Stimulated activated CD4-positive, alpha-beta T cell treated with anti-CD3 and anti-CD28 coated beads, Interleukin-15, amount 100 ng/mL, for 1 hour (primary cell): ENCODE data around the gene GATM.
"Not testable (repeated sequence)": the region's sequence is repeated elsewhere in the genome, so short reads cannot be mapped to it uniquely, and the experiment has no call there.

Experiments
- DNase-seq, 2 donors: peaks; one replicate each; pipeline ENCODE4 v3.0.0-alpha.2; 2020; ENCODE audit warnings: low read depth in 1 of 2, low spot score in 1 of 2

The GATM gene

DNA sequence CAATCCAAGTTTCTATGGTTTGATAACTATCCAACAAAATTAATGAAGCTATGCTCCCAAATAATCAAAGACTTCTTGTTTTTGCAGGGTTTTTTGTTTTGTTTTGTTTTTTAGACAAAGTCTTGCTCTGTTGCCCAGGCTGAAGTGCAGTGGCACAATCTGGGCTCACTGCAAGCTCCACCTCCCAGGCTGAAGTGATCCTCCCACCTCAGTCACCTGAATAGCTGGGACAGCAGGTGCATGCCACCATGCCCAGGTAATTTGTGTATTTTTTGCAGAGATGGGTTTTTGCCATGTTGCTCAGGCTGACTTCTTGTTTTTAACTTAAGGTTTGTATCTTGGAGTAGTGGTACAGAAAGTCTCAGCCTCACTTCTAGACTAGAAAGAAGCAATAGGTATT is 11.0 kb upstream of the GATM start:
- no peak for DNase-seq

DNA sequence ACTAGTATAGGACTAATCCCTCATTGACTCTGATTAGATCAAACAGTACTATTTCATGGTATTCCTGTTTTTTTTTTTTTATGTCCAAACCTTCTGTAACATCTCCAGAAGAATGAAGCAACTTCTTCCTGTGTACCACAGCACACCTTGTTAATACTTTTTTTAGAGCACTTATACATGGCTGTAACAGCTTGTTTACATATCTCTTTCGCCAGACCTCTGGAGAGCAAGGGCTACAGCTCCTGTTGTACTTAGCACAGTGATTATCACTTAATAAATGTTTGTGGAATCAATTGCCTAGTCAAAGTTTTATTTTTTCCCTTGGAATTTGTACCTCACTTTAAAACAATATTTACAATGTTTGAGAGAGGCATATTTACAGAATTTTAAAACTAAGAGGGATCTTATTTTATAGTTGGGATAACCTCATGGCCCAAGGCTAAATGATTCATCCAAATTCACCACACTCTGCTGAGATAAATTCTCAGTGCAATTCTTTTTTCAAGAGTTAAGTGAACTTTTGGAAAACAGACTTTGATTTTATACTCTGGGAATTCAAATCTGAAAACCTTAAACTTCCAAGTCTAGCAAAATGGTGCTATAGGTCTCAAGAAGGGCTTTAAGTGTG is 9.2 kb upstream of the GATM start:
- no peak for DNase-seq

GRCh38 chr15:45386974-45387373 is 8.6 kb upstream of the GATM start:
- DNase-seq: no peak

DNA sequence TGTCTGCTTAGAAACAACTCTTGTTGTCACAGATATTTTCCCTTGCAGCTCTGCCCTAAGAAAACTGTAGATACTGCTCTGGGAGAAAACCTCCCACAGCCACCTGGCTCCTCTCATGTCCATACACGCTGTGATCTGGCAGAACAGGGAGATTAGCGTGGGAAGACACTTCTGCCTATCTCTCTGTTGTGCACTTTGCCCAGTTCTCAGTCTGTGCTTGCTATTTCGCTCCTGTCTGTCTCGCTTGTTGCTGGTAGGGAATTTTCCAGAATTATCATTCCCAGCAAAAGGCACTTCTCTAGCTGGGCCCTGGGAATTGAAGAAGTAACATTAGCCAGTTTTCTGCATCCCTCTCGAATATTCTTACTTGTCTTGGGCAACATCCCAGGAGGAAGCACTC is 8.1 kb upstream of the GATM start:
- no peak for DNase-seq

- DNase-seq: no peak
Observed at GRCh38 chr15:45385590-45385989, 7.2 kb upstream of the GATM start.

DNA sequence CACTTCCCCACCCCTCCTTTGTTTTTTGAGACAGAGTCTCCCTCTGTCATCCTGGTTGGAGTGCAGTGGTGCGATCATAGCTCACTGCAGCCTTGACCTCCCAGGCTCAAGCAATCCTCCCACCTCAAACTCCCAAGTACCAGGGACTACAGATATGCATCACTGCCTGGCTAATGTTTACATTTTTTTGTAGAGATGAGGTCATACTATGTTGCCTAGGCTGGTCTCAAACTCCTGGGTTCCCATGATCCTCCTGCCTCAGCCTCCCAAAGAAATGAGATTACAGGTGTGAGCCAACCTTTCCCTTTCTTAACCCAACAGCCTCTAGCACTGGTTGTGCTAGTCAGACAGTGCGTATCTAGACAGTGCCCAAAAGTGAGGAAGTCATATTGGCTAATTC is 6.4 kb upstream of the GATM start:
- no peak for DNase-seq

GRCh38 chr15:45378913-45379262 is 544 bp upstream of the GATM start:
- no peak for DNase-seq

DNA sequence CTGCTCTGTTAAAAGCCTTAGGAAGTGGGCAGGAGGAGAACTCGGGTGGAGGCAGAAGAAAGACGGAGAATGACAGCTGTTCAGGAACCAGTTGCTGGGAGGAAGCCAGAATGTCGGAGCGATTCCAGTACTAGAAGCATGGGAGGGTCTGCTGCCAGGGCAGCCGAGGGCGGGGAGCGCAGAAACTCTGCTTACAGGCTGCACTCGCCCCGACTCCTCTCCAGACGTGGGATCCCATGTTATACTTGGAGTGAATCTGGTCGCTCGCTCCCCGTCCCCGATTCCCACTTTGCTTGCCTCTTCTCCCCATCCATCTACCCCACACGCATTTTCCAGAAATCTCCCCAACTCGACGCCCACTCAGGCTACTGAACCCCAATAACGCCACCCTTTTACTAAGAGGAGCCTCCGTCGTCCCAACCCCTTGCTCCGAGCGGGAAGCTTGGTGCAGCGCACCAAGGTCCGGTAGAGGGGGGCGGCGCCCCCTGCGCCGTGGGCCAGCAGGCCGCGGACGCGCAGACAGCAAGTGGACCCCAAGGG is 665 bp downstream of the GATM start:
- DNase-seq: no peak

DNA sequence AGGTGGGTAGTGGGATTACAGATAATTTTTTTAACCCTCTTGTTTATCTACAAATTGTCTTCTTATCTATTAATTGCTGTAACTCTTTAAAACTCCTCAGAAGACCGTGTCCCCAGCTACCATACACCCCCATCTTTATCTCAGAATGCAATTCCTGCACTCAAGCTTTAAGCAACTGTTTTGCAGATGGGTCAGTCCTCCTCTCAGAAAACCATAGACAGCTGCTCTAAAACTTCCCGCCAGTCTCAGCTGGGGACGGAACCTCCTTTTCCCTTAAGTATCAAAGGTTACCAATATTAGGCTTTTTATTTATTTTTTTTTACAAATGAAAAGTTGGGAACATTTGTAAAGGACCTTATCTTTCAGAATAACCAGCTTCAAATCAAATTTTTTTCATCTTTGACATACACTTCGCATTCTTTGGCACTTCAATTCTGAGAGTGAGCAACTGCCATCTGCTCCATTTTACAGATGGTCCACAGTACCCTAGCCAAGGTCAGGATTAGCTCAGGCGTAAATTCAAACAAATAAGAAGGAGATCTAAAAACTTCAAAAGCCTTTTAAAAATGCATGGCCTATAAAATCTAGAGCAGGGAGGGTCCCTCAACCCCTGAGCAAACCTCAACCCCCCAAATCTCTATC is 1.3 kb downstream of the GATM start:
- DNase-seq: no peak

DNA sequence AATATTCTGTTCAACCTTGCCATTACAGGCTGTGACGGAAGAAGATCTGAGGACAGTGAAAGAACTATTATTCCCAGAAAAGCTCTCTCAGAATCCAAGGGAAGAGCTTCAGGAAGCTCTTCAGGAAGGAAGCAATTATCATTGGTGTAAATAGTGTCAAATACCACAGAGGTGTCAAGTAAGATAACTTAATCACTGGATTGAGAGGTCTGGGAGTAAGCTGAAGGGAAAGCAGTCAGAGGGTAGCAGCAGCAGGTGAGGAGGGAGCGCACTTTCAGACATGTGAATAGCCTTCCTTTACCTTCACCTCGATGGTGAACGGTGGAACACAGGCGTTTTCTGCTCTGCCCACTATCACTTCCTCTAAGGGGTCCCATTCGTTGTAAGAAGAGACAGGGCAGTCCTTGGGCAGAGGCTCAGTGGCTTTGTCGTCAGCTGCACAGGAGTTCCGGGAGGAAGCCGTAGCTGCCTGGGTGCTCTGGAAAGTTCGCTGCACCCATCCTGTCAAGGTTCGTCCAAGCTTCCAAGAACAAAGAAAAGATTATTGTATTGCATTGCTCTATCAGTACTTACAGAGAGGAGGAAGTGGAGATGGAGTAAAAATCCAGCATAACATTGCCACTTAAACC is 1.9 kb downstream of the GATM start:
- DNase-seq: no peak

DNA sequence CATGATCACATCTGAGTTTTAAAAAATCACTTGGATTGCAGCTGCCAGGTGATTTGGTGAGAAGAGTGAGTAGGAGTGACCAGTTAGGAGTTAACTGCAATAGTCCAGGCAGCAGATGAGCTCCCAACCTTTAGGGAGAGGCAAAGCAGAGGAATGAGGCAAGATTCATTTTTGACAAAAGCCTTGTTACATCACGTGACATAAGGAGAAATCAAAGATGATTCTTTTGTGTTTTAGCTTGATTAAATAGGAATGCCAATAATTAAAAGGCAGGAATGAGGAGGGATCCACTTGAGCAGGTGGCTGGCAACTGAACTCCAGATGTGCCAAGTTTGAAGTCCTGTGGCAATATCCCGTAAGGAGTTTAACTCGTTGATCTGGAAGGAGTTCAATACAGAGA is 2.5 kb downstream of the GATM start:
- no peak for DNase-seq

DNA sequence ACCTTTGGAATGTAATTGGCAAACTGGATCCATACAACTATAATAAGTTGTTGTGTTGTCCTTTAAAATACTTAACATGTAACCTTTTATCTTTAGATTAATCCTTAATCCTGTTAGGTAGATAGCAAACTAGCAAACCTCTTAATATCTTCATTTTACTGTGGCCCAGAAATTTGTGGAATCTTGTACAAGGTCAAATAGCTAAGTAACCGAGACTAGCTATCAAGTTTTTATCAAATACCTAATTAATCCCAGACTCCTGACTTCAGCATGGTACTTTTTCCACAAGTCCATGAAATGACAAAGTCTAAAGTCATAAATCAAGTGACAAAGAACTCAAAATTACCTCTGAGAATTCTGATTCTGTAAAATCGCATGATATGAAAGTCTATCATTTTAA is 4.4 kb downstream of the GATM start:
- DNase-seq: no peak

GRCh38 chr15:45372041-45372995 is 6.0 kb downstream of the GATM start:
- DNase-seq: no peak

GRCh38 chr15:45371546-45371945 is 6.8 kb downstream of the GATM start:
- DNase-seq: no peak

GRCh38 chr15:45370042-45370441 is 8.3 kb downstream of the GATM start:
- DNase-seq: not testable (repeated sequence)

DNA sequence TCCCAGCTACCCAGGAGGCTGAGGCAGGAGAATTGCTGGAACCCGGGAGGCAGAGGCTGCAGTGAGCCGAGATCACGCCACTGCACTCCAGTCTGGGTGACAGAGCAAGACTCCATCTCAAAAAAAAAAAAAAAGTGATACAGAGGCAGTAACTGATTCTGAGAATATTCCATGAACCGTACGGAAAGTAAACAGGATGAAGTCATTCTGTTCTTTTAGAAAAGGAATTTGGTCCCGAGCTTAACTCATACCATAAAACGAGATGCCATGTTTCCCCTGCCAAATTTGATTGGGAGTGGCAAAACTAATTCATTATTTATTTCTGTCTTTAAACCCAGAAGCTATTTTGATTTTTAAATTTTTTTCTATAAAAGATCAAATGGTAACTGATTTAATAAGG is 11.1 kb downstream of the GATM start:
- DNase-seq: not testable (repeated sequence)

- DNase-seq: no peak
Observed at GRCh38 chr15:45364271-45364670, 14.1 kb downstream of the GATM start.

DNA sequence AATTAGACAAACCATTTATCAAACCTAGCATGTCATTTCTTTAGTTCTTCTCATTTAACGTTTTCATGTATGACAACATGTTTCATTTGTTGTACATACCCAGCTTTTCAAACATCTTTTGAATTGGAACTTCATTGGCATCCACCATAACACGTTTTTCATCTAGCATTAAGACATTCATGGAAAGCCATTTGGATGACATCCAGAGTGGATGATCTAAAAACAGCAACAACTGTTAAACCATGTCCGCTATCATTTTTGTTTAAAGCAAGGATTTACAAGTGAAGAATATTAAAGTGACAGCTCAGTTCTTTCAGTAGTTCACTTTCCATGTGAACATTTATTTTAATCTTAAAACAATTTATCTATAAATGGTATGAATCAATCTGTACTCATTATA is 14.5 kb downstream of the GATM start:
- DNase-seq: no peak

GRCh38 chr15:45363334-45363733 is 15.0 kb downstream of the GATM start:
- DNase-seq: no peak

DNA sequence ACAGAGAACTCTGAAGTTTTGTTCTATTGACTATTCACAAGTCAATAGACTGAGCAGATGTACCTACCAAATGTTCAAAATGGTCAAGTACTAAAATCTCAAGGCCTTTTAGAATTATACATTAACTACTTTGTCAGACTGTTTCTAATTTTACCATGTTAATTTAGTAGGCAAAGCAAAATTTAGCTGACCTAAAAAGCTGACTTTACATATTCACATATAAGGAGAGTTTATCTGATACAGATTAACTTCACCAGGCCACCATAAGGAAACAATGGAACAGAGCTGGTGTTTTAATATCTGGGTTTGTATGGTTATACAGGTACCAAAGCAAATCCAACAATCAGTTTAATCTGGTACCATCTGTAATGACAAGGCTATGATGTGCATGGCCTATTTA is 15.9 kb downstream of the GATM start:
- no peak for DNase-seq

GRCh38 chr15:45361878-45362277 is 16.5 kb downstream of the GATM start:
- no peak for DNase-seq

- DNase-seq: no peak
Observed at GRCh38 chr15:45355860-45356259, 22.5 kb downstream of the GATM start.
